ENCODE results near the gene SCN1B. TPM values are rescaled to one million over a fixed set of nuclear protein-coding genes. Genes with fewer than 3 reads are reported as not detected.

Gene SCN1B
- total RNA-seq, result under 1 TPM; 0.53 to 0.72 TPM

DNA sequence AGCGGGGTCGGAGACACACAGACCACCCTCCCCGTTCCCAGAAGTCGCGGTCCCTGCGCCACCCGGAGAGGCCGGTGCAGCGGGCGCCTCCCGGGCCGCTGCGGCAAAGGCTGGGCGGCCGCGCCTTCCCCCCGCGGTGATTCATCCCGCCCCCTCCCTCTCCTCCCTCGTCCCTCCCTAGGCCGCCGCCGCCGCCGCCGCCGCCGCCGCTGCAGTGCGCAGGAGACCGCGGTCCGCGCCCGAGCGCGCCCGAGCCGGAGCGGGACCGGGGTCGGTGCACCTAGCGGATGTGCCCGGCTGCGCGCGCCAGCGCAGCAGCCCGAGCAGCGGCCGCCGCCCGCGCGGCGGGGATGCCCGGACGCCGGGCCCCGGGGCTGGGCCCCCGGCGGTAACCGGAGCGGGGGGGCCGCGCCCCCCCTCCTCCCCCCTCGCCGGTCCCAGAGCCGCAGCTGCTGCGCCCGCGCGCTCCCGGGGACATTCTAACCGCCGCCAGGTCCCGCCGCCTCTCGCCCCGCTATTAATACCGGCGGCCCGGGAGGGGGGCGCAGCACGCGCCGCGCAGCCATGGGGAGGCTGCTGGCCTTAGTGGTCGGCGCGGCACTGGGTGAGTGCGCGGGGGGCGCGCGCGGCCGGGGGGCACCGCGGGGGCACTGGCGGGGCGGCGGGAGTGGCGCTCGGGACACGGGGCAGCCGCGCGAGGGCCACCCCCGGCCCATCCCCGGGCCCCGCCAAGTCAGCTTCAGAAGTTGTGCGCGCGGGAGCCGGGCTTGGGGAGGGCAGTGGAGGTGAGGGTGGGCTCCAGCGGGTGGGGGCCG lies at the start of gene SCN1B:
Gene SCN1B, plus strand, starts transcription at position 214 of the 815 bp plus-strand sequence. Its CDS starts 351 bp downstream, at position 565.

DNA sequence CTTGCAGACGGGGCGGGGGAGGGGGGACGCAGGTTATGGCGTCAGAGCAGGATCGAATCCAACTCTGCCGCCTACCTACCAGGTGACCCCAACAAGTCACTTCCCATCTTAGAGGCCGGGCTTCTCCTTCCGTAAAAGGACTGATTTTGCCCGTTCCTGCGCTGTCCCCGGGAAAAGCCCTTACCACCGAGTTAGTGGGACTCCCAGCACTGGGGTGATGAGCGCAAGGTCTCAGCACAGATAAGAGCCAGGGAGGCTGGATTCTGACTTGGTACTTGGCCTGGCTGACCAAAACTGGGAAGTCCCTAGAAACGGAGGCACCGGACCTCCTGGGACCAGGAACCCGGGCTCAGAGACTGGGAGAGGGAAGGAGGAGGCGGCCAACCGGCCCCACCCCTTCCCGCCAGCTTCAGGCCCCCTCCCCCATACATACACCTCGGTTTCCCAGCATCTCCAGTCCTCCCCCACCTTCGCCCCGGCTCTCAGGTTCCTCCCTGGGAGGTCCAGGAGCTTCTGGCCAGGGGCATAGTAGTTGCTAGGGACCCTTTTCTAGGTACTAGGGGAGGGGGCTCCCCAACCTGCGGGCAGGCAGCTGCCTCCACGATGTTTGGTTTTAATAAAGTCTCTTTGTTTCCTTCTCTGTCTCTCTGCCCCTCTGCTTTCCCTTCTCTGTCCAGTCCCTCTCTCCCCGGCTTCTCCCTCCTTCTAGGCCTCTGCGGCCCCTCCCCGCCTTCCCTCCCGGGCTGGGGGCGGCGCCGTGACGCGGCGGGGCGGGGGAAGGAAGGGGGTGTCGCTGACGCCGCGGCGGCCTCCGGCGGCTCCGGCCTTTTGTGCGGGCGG lies 30.6 kb upstream of the SCN1B start, which contains the start of gene GRAMD1A:
Gene GRAMD1A, plus strand, starts transcription at position 826 of the 840 bp plus-strand sequence. CDS start 156 bp downstream, outside the sequence.

GRCh38 chr19:35041548-35042055 lies 11.3 kb downstream of the SCN1B start, which contains the start of gene HPN:
Gene HPN (plus strand): TSS chr19:35041721. CDS start chr19:35042507, 786 bp downstream.

Other genes starting within 250 kb of the SCN1B start
- gene ZNF30, start 103.6 kb upstream of the SCN1B start, total RNA-seq, result 1 to 10 TPM; 3.9 to 6.2 TPM
- gene ZNF792, start 66.2 kb upstream of the SCN1B start, total RNA-seq, result 10 to 100 TPM; 16.7 to 17.6 TPM
- gene GRAMD1A, start 30.1 kb upstream of the SCN1B start, total RNA-seq, result 100 to 1,000 TPM; 129 to 141 TPM
- not detected for gene HPN, start 11.3 kb downstream of the SCN1B start, total RNA-seq
- not detected for gene FXYD3, start 85.4 kb downstream of the SCN1B start, total RNA-seq
- gene LGI4, start 104.6 kb downstream of the SCN1B start, total RNA-seq, result 1 to 10 TPM; 1.0 TPM
- 1 to 10 TPM; 4.5 to 6.3 TPM for gene FXYD1, start 108.4 kb downstream of the SCN1B start, total RNA-seq
- 10 to 100 TPM; 20.4 to 22.1 TPM for gene FXYD7, start 112.8 kb downstream of the SCN1B start, total RNA-seq
- 100 to 1,000 TPM; 732 to 764 TPM for gene FXYD5, start 124.3 kb downstream of the SCN1B start, total RNA-seq
- not detected for gene FAM187B, start 198.3 kb downstream of the SCN1B start, total RNA-seq
- gene LSR, start 218.5 kb downstream of the SCN1B start, total RNA-seq, result 10 to 100 TPM; 18.5 to 20.1 TPM
- 100 to 1,000 TPM; 187 TPM for gene USF2, start 238.5 kb downstream of the SCN1B start, total RNA-seq

Measured in activated naive CD4-positive, alpha-beta T cell treated with anti-CD3 and anti-CD28 coated beads, Interleukin-2, amount 10 ng/mL, durations not matched to agents 5 hours and 36 hours (primary cell).